ENCODE results near the gene PAK1. TPM values are rescaled to one million over a fixed set of nuclear protein-coding genes. Genes with fewer than 3 reads are reported as not detected.

PAK1 gene
- total RNA-seq, 1 donor from 2014 or later: 8.8 TPM

DNA sequence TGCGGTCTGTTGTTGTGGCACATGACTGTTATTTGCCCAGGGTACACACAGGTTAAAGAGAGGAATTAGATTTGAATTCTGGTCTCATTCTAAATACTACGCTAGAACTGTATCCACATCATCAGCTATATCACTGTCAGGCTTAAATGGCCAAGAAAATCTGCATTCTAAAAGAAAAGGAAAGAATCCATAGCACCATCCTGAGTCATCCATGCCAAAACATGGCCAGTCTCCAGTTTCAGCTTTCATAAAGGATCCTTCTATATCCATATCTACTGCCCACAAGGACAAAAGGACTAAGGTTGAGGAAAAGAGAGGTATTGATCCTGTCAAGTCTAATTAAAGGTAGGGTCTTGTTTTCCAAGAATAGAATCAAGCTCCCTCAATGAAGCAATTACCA is 98.8 kb downstream of the PAK1 start:
- ATAC-seq (no peak), DNase-seq (ENCODE audit: low spot score) (no peak)

DNA sequence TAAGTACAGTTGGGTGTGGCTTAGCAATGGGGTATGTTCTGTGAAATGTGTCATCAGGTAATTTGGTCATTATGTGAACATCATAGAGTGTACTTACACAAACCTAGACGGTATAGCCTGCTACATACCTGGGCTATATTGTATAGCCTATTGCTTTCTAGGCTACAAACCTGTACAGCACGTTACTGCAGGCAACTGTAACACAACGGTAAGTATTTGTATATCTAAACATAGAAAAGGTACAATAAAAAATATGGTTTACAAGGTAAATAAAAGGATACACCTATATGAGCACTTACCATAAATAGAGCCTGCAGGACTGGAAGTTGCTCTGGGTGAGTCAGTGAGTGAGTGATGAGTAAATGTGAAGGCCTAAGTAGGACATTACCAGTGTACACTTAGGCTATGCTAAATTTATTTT is 99.3 kb downstream of the PAK1 start:
- ATAC-seq: no peak

DNA sequence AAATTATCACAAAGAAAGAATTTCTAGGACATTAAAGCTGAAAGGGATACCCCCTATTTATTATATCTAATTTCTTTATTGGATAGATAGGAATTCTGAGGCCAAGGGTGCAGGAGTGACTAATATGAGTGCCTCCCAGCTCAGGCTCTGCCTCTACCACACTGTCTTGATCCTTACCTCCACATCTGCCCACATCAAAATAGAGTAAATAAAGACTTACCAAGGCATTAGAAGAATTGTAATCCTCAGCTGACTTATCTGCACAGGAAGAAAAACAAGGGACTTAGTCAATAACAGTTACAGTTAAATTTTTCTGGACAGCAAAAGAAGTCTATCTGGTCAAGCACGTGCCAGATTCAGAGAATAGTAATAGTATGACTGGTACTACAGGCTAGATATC is 99.8 kb downstream of the PAK1 start:
- ATAC-seq: no peak

More for the DNA sequence above, 99.3 kb downstream of the PAK1 start:
- no peak for DNase-seq (ENCODE audit: low spot score)

DNA sequence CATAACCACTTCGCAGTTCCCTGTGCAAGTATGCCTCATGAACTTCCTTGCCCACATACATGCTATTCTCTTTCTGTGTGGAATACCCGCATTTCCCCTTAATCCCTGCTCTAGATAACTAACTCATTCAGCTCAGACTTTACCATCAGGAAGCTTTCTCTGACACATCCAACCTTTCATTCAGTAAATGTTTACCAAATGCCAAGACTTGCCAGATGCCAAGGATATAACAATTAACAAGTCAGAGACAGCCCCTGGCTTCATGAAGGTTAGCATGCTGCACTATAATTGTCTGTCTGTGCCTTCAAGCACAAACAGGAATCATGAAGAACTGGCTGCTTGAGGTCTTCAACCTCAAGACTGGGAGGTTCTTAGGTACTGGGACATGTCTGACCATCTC is 101.2 kb downstream of the PAK1 start:
- ATAC-seq: no peak
- DNase-seq (ENCODE audit: low spot score): no peak

More for the DNA sequence above, 99.8 kb downstream of the PAK1 start:
- DNase-seq (ENCODE audit: low spot score): no peak

DNA sequence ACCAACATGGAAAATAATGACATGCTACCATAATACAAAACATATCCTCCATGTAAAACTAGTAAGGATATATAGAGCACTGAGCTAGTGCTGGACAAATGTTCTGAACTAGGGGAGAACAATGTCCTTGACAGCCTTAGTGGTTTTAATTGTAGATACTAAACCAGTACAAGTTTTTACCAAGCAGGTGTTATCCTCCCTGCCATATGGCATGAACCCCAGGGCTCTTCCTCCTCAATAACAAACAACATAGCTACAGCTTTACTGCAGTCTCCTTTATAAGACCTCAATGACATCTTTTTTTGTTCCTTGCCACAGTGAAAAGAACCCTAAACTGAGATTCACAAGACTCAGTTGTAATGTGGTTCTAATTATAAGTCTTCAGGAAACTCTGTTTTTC is 102.2 kb downstream of the PAK1 start:
- ATAC-seq: no peak

DNA sequence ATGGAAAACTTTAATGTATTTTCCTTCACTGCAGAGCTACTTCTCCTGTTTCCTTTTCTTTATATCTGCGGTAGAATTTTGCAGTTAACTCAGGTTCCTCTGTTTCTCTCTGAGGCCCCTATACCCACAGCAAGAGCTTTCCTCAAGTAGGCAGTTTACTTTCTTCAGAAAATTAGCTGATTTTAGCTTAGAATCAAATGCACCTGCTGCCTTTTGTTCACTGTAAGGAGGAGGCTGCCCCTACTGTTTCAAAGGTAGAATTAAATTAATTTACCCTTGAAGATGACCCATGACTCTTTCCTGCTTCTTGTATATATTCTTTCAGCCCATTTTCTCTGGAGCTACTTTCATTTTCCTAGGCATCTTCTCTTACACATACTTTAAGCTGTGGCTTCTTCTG is 103.7 kb downstream of the PAK1 start:
- ATAC-seq (no peak), DNase-seq (ENCODE audit: low spot score) (no peak)

More for the DNA sequence above, 102.2 kb downstream of the PAK1 start:
- DNase-seq (ENCODE audit: low spot score): no peak

DNA sequence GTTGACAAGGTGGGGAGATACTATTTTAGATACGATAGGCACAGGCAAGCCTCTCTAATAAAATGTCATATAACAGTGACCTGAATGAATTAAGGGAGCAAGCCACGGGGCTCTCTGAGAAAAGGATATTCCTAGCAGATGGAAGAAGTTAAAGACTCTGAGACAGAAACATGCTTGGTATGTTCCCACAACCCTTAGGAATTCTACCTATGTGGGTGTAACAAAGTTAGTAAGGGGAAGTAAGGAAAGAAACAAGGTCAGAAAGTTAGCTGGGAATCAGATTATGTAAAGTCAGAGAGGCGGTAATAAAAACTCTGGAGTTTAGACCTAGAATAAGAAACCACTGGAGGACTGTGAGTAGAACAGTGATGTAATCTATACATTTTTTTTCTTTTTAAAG is 112.7 kb downstream of the PAK1 start:
- DNase-seq (ENCODE audit: low spot score) (no peak), ATAC-seq (no peak)

DNA sequence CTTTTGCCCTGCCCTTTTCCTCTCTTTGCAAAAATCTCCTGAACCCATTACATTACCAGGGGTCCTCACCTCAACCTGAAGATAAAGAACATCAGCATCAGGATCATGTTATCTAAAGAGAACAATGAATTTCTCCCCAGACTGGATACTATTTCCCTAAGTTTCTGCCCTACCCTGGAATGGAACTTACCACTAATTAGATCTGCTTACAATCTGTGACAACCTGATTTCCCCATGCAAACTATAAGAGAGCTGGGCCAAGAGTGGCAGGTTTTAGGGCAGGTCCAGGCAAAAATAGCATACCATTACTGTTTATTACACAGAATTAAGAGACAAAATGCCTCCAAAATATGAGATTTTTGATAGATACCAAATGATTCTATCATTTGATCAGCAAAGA is 114.4 kb downstream of the PAK1 start:
- DNase-seq (ENCODE audit: low spot score) (no peak), ATAC-seq (no peak)

DNA sequence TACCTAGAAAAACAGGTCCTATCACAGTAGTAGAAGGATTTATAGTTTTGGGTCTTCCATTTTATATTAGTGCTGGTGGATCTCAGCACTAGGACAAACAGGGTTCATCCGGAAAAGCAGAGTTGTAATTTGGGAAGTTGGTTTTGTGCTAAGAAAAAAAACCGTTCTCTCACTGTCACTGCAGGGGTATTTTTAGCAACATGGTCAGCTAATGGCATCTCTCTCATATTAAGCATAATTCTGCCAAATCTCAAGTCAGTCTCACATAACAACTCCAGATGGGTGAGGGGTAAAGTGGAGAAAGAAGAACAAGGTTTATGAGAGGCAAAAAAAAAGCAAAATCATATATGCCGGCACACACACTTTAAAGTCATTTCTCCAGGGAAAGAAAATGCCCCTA is 120.8 kb downstream of the PAK1 start:
- ATAC-seq (no peak), DNase-seq (ENCODE audit: low spot score) (no peak)

DNA sequence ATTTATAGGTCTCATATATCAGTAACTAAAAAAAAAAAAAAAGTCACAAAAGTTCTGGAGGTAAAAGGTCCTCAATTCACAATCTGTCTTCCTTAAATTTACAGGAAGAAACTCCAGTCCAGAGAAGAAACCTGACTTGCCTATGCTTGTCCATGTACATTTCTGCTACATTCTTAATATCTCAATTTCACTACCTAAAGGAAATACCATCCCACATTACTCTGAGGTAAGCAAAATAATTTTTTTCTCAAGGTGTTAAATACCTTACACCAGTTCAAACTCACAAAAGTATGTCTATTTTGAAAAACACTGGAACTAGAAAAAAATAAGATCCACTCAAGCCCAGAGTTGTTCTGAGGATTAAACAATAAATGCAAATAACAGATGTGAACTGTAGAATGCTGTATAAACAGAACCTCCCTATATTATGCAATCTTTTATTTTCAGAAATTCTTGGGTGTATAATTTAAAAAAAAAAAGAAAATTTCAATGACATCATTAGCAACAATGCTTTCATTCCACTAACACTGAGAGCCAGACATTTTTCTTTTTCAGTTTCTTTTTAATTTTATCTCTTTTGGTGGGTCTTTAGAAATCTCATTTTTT is 122.5 kb downstream of the PAK1 start:
- ATAC-seq (no peak), DNase-seq (ENCODE audit: low spot score) (no peak)

DNA sequence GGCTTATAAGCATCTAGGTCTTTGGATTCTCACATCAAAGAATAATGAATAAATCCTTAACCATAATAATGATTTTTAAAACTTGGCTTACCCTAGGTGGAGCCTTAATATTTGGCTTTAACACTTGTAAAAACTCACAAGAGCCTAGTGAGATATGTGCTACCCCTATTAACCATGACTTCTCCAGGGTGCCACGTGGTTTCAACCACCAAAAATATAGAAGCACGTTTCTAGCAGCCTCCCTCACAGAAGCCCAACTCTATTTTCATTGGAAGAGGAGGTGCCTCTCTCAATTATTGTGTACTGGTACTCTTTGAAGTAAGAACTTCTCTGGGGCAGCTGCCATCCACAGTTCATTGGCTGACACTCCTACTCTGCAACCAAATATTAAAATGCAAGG is 125.9 kb downstream of the PAK1 start:
- ATAC-seq (no peak), DNase-seq (ENCODE audit: low spot score) (no peak)

DNA sequence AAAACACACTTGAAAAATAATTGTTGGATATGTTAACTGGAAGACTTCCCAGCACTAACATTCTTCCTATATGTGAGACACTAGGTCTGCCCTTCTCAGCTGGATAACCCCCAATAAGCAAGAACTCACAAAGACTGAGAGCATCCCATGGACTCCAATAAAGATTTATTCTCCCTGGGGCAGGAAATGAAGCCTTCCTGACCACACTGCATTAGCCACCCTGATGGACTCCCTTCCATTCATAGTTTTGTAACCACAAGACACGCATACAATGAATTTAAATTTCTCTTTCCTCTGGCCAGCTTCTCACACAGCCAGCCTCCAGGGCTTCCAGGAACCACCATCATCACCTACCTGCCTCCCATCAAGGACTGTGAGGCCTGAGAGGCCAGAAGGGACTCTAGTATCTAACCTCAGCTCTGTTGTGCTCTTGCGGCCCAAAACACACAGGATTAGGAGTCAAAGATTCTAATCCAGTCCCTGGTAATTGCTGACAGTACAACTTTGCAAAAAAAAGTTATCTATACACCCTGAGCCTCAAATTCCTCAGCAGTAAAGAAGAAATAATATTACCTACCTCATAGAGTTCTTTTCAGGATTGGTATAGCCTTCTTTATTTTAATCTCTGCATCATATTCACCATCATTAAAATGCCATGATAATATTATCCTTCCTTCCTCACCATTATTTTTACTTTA is 126.8 kb downstream of the PAK1 start:
- DNase-seq (ENCODE audit: low spot score) (no peak), ATAC-seq (no peak)

DNA sequence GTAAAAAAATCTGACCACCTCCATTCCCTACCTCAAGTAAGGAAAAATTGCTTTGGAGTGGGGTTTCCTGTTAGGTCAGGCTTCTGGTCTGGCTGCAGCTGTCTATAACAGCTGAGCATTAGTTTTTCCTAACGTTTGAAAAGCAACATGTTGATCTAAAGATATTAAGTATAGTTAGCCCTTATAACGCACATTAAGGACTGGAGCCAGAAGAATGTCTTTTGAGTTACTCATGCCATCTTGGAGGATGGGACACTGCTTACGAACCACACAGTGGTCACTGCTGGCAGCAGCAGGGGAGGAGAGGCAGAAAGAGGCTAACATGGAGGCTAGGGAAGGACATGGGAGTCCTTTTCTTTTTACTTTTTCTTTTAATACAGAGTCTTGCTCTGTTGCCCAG is 128.3 kb downstream of the PAK1 start:
- no peak for DNase-seq (ENCODE audit: low spot score)
- ATAC-seq: no peak

DNA sequence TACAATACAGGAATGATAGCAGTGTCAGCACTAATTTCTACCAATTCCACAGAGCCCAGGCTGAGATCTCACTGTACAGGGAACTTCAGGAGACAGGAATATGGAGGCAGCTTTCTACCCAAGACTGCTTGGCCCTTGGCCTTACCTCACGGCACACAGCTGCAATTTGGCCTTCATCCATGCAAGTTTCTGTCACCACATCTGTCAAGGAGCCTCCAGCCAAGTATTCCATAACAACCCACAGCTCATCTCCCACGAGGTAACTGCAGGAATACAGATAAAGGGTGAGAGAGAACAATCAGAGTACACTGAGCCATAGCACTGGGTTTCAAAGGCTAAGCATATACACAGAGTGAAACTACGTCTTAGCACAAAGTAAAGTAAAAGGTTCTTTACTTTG is 133.4 kb downstream of the PAK1 start:
- ATAC-seq (no peak), DNase-seq (ENCODE audit: low spot score) (no peak)

DNA sequence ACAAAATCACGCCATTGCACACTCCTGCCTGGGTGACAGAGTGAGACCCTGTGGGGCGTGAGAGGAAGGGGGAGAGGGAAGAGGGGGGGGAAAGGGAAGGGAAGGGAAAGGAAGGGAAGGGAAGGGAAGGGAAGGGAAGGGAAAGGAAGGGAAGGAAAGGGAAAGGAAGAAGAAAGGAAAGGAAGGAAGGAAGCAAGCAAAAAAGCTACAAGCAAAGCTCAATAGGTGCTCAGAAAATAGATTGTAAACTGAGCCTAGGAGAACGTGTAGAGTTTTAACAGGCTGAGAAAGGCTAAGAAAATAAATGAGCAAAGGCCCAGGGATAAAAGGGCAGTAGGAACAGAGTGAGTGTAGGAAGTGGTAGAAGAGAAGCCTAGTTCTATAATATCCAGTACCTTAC is 141.6 kb downstream of the PAK1 start:
- no peak for ATAC-seq
- no peak for DNase-seq (ENCODE audit: low spot score)

DNA sequence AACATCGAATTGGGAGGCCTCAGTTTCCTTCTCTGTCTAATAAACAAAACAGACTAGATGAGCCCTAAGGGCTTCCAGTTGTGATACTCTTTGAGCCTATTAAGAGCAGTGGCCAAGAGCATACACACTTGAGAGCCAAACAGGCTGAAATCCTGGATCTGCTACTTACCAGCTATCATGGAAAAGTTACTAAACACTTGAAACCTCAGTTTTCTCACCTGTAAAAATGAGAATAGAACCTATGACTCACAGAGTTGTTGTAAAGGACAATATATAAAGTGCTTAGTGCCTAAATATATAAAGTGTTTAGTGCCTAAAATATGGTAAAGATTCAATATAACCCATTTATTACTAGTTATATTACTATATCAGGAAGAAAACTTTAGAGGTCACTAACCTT is 148.7 kb downstream of the PAK1 start:
- ATAC-seq (no peak), DNase-seq (ENCODE audit: low spot score) (no peak)

DNA sequence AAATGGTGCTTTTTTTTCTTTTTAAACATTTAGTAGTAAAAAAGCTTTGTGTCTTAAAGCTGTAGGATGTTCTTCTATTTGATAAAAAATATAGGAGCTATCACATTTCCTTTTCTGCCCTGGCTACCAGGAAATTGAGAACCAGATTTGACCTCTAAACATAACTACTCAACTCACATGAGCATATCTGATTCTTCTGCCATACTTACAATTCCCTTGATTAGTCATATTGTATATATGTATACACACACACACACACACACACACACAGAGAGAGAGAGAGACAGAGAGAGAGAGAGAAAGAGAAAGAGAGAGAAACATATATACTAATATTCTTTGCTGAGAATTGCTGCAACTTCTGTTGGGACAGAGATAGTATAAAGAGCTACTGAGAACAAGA is 149.4 kb downstream of the PAK1 start:
- DNase-seq (ENCODE audit: low spot score) (no peak), ATAC-seq (no peak)

DNA sequence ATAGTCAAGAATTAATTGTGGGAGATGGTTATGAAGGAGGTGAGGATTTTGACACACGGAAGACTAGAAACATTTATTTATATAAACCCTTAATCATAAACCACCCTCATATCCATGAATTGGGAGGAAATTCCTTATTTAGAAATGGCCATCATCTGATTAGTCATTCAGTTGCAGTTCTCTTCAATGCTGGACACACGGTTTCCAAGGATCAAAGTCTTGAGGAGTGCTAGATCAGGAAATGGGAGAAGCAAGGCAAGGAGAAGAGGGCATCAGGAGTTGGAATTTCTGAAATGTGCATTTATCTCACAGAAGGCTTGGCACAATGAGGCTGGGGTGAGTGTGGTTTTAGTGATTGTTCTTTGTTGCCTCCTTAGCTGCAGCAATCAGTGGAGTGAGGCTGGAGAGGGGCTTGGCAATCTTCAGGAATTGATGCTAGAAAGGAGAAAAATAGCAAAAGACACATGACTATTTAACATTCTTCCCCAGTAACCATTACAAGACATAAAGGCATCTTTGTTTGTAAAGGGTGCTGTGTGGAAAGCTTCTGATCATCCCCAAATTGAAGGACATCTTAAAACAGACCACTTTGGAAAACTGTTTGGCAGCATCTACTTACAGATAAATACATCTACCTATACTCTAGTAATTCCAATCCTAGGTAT is 150.8 kb downstream of the PAK1 start:
- no peak for DNase-seq (ENCODE audit: low spot score)

DNA sequence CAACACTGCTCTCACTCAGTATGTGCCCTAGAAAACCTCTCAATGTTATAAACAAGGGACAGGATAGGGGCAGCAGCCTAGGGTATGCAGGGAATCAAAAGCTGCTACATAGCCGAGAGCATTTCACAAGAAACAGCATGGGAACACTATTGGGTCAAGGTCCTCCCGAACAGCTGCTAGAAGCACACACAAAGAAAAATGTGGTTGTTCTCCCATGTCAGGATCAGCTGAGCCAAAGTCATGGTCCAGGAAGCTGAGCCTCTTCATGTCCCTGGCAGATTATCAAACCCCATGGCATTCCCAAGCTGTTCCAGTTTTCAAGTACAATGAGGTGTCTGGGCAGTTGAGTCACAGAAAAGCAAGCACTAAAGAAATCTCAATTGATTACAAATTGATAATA is 151.4 kb downstream of the PAK1 start:
- peak; percentile 71 for ATAC-seq
- no peak for DNase-seq (ENCODE audit: low spot score)

More for the DNA sequence above, 150.8 kb downstream of the PAK1 start:
- ATAC-seq: no peak

DNA sequence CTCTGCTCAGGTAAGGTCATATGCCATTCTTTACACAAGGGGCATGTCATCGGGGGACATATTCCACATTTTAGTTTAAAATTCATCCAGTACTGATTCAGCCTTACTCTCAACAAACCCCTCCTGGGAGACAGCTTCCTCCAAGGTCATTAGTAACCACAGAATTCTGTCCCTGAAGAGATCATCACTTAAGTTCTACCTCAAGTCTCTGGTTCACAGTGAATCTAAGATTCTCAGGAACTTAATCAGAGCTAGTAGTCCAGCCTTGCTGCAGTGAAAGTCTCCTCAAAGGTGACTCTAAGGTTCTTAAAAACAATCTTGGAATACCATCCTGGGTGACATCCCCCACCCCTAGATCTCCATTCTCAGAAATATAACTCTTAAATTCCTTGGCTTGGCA is 153.5 kb downstream of the PAK1 start:
- ATAC-seq: no peak
- DNase-seq (ENCODE audit: low spot score): no peak

DNA sequence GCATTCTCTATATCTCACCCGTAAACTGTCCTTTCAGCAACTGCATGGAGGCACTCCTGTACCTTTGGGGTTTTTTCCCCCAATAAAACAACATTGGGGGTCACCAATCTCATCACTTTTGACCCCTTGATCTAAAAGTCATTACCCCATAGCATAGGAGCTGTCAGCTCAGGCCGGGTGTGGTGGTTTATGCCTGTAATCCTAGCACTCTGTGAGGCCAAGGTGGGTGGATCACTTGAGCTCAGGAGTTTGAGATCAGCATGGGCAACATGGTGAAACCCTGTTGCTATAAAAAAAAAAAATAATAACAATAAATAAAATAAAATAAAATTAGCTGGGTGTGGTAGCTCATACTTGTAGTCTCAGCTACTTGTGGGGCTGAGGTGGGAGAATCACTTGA is 155.3 kb downstream of the PAK1 start:
- no peak for DNase-seq (ENCODE audit: low spot score)
- no peak for ATAC-seq

DNA sequence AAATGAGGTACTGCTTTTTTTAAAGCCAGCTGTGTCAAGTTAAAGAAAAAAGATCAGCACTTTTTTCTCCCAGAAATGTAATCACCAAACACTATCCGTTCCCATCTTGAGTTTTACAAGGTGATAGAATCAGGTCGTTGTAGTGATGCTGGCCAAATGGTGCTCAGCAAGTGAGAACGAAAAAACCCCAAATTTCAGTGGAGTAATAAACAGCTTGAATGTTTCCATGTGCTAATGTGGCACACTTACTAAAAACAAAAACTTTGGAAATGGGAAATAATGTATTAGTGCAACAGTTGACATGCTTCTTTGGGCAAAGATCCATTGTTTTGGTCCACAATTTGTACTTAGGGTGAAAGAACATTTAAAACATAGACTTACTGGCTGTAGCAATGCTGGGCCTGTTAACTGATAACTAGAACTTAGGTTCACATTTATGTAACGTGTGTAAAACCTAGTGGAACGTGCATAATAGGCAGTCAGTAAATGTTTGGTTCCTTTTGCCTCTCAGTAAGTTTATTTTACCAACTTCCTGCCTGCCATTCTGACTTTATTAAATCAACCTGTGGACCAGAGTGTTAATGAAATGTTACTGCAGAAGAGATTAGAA is 157.1 kb downstream of the PAK1 start:
- ATAC-seq: peak; percentile 95
- DNase-seq (ENCODE audit: low spot score): no peak
